G401 (cell line): Measurements from ENCODE around the gene SQSTM1. TPM values are rescaled to one million over a fixed set of nuclear protein-coding genes. Genes with fewer than 3 reads are reported as not detected.
A peak's percentile ranks its signal among the peaks of the same experiment; 100 is the strongest.

ENCODE experiments used
- DNase-seq: peaks from one replicate; pipeline ENCODE4 v3.0.0-alpha.2; 2015; ENCODE audit warnings: low spot score
- in situ Hi-C: cut with HindIII; loops from 2 replicates; pipeline ENCODE4 v1.10.0; 2016; ENCODE audit warnings: low sequenced_read_pairs, mixed read lengths
- total RNA-seq: library from RNA; depleted of rRNA; stranded (reverse); fragments of >200 nt; shearing (Covaris generic); gene quantifications from 2 replicates; pipeline ENCODE4 v1.2.3, GENCODE V29; 2014

The SQSTM1 gene
- total RNA-seq, 1 experiment from 2014 or later = 139 TPM

DNA sequence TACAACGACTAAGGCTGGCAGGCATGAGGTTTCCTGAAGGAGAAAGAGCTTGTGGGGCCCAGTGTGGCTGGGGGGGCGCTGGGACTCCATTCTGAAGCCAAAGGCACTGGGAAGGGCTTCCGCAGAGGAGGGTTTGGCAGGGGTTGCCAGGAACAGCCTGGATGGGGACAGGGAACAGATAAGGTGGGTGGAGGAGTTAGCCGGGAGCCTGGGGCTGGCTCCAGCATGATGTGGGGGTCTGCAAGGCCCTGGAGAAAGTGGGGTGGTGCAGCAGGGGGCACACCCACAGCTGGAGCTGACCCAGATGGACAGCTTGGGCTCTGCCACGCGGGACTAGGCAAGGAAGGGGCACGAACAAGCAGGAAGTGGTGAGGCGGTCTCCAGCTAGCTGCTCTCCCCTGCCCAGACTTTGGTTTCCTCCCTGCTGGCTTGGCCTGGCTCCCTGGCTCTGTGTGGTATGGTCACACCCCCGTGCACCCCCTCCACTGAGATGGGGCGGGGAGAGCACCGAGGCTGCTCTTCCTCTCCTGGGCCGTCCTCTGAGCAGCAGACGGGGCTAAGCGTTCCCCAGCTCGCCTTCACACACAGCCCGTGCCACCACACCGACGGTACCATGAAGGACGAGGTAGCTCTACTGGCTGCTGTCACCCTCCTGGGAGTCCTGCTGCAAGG is 27.1 kb upstream of the SQSTM1 start, which contains the start of gene LTC4S:
Gene LTC4S (plus strand): TSS at position 519 of the 672 bp plus-strand sequence. CDS start 95 bp downstream, at position 614.
- in situ Hi-C loops = no loop called here
- peak; percentile 55 for DNase-seq

DNA sequence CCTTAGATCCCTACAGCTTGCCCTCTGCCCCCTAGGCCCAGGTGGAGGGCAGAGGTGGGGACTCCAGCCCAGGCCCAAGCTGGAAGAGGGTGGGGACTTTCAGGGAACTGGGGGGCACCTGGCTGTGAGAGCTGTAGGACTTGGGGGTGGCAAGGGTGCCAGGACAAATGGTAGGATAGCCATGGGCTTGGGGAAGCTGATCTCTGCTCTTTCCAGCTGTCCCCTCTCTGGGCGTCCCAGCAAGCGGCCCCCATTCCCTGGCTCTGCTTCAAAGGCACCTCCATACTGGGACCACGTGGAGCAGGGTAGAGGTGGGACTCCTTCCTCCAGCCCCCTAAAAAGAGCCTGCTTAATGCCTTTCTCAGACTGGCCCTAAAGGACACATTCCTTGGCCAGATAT is 26.5 kb upstream of the SQSTM1 start:
- in situ Hi-C loops = no loop called here

DNA sequence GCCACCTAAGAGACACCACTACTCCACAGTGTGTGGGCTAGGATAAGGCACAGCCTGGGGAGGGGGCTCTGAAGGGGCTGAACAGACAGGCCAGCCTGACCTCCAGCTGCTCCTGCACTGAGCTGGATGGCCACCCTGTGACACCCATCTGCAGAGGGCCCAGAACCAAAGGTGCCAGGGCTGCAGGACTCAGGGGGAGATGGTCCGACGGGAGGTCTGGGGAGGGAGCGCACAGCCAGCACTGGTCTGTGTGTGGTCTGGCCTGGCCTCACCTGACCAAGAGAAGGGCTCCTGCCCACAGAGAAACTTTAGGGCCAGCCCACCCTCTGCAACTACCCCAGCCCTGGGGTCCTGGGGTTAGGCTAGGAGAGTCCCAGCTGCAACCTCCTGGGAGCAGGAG is 26.1 kb upstream of the SQSTM1 start:
- in situ Hi-C loops = no loop called here

More for the DNA sequence above, 26.5 kb upstream of the SQSTM1 start:
- DNase-seq = no peak

DNA sequence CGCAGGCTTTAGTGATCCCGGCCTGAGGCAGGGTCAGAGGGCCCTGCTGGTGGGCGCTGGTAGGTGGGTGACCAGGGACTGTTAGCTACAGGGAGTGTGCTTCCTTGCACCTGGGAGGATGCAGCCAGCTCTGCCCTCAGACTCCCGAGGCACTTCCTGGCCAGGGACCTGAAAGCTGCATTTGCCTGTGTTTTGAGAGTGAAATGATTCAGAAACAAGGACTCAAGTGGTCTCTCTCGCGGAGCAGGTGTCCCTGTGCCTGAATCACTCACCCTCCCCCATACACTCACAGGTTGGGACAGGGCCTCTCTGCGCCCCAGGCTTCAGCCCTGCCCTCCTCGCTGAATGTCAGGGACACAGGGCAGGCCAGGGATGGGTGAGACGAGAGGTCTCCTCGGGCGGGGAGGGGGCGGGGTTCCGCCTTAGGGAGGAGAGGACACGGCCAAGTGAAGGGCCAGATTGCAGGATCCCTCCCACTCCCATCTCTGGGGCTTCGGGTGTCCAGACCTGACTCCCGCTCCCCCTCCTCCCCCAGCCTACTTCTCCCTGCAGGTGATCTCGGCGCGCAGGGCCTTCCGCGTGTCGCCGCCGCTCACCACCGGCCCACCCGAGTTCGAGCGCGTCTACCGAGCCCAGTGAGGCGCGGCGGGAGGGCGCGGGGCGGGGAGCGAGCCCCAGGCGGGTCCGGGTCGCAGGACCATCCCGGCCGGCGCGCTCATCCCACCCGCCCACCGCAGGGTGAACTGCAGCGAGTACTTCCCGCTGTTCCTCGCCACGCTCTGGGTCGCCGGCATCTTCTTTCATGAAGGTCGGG is 25.4 kb upstream of the SQSTM1 start:
- in situ Hi-C loops = no loop called here
- DNase-seq = peak; percentile 50

More for the DNA sequence above, 26.1 kb upstream of the SQSTM1 start:
- no peak for DNase-seq

DNA sequence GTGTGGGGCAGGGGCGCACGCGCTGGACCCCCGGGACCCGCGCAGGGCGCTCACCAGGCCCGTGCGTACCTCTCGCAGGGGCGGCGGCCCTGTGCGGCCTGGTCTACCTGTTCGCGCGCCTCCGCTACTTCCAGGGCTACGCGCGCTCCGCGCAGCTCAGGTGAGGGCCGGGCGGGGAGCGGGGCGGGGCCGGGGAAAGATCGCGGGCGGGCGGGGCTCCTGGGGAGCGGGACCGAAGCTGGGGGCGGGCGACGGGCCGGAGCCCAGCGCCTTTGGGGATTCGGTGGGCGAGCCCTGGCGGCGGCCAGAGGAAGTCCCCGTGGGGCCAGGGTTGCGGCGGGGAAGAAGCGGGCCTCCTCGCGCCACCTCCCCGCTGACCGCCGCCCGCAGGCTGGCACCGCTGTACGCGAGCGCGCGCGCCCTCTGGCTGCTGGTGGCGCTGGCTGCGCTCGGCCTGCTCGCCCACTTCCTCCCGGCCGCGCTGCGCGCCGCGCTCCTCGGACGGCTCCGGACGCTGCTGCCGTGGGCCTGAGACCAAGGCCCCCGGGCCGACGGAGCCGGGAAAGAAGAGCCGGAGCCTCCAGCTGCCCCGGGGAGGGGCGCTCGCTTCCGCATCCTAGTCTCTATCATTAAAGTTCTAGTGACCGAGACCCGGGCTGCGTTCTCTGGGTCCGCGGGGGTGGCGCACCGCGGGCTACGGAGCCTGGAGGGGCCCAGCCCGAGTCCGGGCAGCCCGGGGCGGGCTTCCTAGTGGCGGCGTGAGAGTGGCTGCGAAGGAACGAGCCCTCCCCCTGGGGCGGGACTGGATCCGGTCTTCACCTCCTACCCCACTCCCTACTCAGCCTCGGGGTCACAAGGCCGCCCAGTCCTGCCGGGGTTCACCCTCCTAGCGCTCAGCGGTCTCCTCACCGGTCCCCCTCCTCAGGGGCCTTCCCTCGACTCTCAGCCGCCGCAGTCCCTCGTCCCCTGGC is 24.6 kb upstream of the SQSTM1 start:
- in situ Hi-C loops = no loop called here
- DNase-seq = peak; percentile 65

DNA sequence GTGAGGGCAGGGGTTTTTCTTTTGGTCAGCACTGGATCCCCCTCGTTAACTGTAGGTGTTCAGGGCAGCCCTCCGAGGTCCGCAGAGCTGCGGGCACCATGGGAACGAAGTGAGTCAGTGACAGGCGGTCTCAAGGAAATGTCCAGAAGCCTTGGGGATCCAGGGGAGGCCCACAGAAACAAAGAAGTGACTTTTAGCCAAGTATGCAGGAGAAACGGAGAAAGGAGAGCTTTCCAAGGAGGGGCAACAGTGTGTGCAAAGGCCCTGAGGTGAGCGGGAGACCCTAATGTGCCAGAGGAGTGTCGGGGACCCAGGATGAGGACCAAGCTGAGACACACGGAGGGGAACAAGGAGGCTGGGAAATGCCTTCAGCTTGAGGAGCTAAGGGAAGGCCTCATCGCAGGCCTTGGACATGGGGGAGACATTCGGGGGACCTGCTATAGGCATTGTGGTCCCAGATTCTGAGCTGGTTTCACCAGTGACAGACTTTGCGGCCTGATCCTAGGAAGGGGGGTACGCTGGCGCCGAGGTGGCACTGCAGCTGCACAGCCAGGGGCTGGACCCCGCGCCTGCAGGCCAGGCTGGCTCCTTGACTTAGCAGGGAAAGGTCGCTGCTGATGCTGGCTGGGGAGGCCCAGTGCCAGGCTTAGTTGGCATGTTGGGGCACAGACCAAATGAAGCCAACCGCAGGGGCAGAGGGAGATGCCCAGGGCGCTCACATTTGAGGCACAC is 23.7 kb upstream of the SQSTM1 start:
- no peak for DNase-seq
- in situ Hi-C loops = no loop called here

DNA sequence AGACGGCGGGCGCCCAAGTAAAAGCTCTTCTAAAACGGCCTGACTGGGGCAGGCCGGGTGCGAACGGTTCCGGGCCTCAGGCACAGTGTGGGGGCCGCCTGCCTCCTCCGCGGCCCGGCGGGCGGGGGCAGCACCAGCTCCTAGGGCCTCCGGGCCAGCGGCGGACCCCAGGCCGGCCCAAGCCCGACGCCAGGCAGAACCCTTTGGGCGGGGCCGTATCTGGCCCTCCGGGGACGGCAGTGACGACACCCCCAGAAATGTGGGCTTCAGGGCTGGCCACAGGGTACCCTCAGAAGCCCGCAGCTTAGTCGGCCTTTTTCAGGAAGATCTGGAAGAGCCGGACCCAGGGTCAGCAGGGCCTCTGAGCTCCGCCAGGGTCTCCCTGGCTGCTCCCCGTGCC is 23.0 kb upstream of the SQSTM1 start:
- in situ Hi-C loops = no loop called here
- no peak for DNase-seq

DNA sequence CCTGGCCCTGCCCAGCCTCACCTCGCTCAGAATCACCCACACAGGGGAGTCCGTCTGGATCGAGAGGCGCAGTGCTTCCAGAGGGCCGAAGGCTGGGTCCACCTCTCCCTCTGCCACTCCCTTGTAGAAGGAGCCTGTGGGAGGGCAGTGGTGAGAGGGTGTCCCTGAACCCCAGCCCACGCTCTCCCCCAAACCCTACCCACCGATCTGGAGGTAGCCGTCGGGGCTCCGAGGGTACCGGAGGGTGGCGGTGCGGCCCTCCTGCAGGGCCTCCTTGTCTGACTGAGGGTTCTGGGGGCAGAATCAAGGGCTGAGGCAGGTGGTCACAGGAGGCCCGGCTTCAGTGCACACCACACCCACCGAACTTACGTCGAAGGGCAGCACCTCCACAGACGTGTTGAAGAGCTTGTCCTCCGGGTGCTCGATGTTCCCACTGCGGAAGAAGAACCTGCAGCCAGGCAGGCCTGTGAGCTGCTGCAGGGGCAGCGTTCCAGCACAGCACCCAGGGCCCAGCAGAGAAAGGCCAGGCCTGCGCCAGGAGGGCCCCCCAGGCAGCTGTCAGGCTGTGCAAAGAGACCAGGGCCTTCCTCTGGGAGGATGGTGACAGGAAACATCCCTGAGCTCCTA is 22.4 kb upstream of the SQSTM1 start:
- in situ Hi-C loops = no loop called here
- DNase-seq = no peak

DNA sequence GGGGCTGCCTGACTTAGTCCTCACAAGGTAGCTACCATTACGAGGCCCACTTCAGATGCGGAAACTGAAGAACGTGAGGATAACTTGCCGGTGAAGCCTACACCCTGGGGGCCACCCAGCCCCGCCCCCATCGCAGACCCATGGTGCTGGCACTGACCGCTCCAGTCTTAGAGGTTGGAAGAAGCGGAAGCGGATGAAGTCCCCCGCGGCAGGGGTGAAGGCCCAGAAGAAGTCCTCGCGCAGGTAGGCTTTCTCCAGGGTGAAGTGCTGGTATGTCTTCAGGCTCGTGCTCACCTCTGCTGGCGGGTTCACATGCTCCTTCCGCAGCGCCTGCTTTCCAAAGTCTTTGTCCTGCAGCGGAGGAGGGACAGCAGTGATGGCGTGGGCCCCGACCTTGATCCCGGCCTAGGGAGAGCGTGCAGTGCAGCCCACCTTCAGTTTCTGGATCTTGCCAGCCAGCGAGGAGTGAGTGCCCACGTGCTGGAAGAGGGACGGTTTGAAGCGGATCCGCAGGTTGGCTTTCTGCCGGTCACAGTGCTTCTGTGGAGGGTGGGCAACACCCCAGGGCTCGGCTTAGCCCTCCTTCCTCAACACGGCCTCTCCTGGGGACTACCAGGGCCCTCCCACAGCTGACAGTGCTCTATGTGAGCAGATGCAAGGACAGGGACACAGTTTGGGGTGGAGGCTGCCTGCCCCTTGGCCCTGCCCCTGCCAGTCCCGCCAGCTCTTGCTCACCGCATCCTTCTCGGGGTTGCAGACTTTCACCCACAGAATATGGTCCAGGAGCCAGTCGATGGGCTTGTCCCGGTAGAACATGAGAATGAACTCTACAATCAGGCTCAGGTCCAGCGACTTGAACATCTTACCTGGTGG is 21.7 kb upstream of the SQSTM1 start:
- in situ Hi-C loops = no loop called here
- DNase-seq = no peak

DNA sequence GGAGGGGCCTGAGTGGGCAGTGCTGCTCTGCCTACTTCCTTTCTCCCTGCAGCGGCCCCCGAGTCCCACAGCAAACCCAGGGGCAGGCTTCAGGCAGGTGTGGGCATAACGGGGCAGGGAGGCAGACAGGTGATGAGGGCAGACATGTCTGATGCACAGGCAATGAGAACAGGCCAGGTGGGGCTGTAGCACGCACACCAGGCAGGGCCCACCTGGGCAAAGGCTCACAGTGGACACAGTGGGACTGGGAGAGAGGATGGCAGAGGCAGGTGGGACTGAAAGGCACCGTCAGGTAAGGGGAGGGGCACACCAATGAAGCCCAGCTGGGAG is 21.1 kb upstream of the SQSTM1 start:
- no peak for DNase-seq
- in situ Hi-C loops = no loop called here

DNA sequence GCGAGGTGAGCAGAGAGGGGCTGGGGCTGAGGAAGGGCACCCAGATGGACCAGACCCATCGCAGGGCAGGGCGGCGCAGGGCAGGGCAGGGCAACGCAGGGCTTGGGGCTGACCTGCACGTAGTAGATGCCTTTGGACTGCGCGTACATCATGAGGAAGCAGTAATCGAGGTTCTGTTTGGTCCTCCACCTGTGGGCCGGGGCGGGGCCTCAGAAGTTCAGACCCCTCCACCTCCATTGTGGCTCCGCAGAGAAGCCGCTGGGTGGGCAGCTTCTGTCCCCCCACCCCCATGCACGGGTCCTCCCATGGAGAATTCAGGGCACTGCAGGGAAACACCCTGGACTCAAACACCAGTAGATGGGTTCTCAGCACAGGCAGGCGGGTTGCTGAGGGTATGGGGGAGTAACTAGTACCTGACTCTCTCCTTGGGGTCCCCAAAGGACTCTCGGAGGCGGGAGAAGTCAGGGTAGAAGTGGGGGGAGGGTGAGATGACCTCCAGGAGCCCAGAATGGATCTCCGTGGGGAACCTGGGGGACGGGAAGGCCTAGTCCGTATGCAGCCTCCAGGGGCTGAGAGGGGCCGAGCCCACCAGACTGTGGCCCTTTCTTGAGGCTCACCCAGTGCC is 20.5 kb upstream of the SQSTM1 start:
- in situ Hi-C loops = no loop called here

DNA sequence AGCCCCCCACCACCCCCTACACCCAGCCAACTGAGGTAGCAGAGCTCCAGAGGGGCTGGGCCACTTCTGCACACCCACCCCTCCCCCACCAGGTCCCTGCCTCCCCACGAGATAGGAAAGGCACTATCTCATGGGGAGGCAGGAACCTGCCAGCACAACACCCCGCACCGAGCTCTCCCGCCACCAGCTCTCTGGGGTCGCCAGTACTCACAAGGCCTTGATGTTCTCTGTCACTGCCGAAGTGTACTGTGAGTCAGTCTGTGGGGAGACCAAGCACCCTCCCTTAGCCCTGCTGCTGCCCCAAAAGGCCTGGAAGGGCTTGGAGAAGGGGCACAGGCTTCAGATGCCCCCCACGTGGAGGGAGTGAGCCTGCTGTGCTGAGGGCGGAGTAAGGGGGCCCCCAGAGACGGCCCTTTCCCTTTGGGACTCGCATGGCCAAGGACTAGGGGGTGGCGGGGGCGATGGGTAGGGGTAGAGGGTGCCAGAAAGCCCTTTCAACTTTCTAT is 20.0 kb upstream of the SQSTM1 start:
- in situ Hi-C loops = no loop called here
- DNase-seq = no peak

More for the DNA sequence above, 20.5 kb upstream of the SQSTM1 start:
- no peak for DNase-seq

DNA sequence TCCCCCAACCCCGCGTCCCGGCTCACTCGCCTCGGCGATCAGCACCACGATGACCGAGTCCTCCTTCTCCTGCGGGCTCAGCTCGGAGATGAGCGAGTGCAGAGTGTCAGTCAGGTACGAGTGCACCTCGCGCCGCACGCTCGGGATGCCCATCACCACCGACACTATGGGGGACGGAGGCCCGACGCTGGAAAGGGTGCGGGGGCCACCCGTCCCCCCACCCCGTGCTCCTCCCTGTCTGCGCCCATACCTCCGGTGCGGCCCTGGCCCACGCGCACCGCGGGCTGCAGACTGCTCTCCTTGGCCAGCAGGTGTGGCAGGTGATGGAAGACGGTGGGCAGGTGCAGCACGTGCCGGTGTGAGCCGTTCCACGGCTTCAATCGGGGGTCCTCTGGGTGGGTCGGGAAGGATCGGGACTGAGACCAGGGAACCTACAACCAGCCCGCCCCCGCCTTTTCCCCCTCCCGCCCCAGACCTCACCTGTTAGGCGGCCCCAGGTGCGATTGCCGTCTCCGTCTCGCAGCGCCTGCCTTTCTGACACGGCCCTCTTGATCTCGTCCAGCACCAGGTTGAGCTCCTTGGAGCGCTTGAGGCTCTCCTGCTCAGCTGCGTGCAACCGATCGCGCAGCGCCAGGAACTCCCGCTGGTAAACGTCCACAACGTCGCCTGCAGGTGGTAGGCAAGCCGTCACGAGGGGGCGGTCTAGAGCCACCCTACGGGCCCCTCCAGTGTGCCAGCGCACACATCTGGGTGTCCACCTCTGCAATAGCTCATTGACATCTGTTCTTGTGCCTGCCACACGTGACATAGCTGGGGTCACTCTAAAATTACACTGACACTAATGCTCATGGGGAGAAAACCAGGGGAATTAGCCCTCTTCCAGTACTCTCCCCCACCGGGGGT is 19.1 kb upstream of the SQSTM1 start:
- peak; percentile 53 for DNase-seq
- in situ Hi-C loops = no loop called here

DNA sequence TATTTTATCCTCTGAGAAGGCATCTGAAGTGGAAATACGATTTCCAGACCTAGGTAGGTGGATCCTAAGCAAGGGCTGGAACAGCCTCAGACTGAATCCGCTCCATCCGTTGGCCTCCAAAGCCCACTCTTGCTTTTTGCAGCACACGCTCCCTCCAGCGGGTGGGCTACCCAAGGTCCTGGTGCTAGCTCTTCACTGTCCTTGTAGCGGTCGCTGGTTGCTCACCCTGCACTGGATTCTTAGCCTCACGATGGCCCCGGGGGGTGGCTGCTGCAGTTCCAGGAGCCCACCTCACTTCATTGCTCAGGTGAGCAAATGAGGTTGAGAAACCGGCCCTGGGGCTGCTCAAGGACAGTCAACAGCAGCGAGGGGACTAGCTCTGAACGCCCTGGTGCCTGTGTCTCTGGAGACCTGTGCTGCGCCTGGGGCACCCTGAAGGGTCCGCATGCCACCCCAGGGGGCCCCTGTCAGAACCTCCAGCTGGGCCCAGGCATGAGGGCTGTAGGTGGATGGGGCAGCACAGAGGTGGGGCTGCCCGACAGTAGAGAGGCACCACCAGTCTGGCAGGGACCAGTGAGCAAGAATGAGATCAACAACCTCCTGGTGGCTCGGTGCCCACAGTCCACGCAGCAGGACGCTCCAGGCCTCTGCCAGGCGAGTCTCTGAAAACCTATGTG is 18.4 kb upstream of the SQSTM1 start:
- in situ Hi-C loops = no loop called here
- peak; percentile 87 for DNase-seq

DNA sequence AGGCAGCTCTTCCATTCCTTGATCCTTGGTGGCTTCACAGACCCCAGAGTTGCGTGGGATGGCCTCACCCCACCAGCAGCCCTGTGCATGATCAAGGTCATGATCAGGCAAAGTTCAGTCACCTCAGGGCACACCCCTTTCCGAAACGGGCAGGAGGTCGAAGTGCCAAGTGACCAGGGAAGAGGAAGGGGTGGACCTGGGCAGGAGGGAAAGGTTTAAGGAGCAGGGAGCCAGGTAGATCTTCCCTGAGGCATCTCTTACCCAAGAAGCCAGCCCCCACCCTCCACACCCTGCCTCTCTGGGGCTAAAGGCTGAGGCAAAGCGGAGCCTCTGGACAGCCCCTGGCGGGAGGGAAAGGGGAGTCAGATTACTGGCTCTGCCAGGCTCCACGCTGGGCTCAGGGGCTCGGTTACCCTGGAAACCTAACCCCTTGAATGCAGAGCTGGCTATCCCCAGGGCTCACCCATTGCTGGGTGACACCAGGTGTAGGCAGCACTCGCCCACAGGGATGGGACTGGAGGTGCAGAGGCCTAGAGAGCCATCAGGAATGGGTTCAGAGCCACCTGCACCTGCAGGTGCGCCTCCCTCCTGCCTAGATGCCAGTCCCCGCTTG is 17.6 kb upstream of the SQSTM1 start:
- DNase-seq = no peak
- in situ Hi-C loops = no loop called here
